Transverse colon (tissue), 3 donors: ENCODE results near the gene CENPT.

Experiments
- EP300 ChIP-seq: sonication (generic); formaldehyde crosslinking; IDR thresholded peaks from one replicate; pipeline ENCODE4 v1.6.1; 2017; ENCODE audit warnings: antibody characterized with exemption, low read depth
- POLR2A ChIP-seq: fragments of 450-650 bp; IDR thresholded peaks from one replicate; pipeline ENCODE4 v1.6.1; 2016; ENCODE audit warnings: antibody characterized with exemption, mild to moderate bottlenecking, moderate library complexity
- TF ChIP-seq, protein P1 (sequence below), 5 experiments: fragments of 200-600 bp in 3 of 5; fragments of 450-650 bp in 2 of 5; sonication (generic) in 3 of 5; IDR thresholded peaks; 1 replicate in 2 of 5; 2 replicates in 3 of 5; pipeline ENCODE4 v1.5.1; 2016 to 2017; ENCODE audit warnings: antibody characterized with exemption in 5 of 5, inconsistent platforms in 3 of 5, mild to moderate bottlenecking in 2 of 5, moderate library complexity in 1 of 5

DNA sequence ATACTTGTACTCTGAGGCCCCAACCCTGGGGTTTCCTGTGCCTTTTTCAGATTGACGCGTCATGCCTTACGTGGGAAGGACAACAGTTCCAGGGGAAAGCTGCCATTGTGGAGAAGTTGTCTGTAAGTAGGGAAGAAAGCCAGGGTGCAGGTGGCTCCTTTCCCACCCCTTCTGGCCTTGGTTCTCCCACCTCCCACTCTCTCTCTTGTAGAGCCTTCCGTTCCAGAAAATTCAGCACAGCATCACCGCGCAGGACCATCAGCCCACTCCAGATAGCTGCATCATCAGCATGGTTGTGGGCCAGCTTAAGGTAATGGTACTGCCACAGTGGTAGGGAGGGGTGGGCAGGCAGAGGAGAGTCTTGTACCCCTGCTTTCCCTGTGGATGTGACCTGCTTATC, 20.8 kb upstream of the CENPT start:
- TF ChIP-seq, protein P1, sequence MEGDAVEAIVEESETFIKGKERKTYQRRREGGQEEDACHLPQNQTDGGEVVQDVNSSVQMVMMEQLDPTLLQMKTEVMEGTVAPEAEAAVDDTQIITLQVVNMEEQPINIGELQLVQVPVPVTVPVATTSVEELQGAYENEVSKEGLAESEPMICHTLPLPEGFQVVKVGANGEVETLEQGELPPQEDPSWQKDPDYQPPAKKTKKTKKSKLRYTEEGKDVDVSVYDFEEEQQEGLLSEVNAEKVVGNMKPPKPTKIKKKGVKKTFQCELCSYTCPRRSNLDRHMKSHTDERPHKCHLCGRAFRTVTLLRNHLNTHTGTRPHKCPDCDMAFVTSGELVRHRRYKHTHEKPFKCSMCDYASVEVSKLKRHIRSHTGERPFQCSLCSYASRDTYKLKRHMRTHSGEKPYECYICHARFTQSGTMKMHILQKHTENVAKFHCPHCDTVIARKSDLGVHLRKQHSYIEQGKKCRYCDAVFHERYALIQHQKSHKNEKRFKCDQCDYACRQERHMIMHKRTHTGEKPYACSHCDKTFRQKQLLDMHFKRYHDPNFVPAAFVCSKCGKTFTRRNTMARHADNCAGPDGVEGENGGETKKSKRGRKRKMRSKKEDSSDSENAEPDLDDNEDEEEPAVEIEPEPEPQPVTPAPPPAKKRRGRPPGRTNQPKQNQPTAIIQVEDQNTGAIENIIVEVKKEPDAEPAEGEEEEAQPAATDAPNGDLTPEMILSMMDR (IDR thresholded peaks at IDR 0.05), result no peak
- TF ChIP-seq EP300 (no peak), POLR2A (no peak)
